ENCODE data around the gene SPAG16.

Gene SPAG16

DNA sequence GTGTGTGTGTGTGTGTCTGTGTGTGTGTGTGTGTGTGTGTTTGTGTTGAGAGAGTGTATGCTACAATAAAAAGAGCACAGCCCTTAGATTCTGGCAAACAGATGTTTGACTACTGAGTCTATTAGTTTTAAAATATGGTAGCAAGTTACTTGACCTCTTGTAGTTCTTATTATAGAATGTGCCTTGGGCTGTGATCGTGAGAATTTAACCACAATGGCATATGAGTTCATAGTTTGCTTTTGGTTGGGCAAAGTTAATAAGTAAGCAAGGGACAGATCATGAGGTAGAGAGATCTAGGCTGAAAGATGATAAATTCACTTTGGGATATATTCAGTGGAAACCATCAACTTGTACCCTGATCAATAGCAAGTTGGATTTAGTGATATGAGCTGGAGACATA is 792.3 kb downstream of the SPAG16 start:
- H3K27me3 ChIP-seq (ENCODE audit: low read depth), result no peaks in the 10 kb centered on the region
- in situ Hi-C loops (cut with MboI; ENCODE audit: low sequenced_read_pairs), result no loop called here
- no peaks in the 10 kb centered on the region for H3K36me3 ChIP-seq (replicated peaks)
- H3K4me3 ChIP-seq, result no peak overlapping the region
- no peaks in the 10 kb centered on the region for H3K9me3 ChIP-seq
- no peak for DNase-seq (ENCODE audit: low spot score in 2 of 2)
- no peaks in the 10 kb centered on the region for H3K4me1 ChIP-seq

GRCh38 chr2:214077727-214078126 is 793.5 kb downstream of the SPAG16 start:
- Histone ChIP-seq H3K27me3 (ENCODE audit: low read depth) (no peaks in the 10 kb centered on the region), H3K36me3 (replicated peaks) (no peaks in the 10 kb centered on the region), H3K4me1 (no peaks in the 10 kb centered on the region), H3K9me3 (no peaks in the 10 kb centered on the region), H3K4me3 (no peak overlapping the region)
- in situ Hi-C loops (cut with MboI; ENCODE audit: low sequenced_read_pairs), result no loop called here
- no peak for DNase-seq (ENCODE audit: low spot score in 2 of 2)

DNA sequence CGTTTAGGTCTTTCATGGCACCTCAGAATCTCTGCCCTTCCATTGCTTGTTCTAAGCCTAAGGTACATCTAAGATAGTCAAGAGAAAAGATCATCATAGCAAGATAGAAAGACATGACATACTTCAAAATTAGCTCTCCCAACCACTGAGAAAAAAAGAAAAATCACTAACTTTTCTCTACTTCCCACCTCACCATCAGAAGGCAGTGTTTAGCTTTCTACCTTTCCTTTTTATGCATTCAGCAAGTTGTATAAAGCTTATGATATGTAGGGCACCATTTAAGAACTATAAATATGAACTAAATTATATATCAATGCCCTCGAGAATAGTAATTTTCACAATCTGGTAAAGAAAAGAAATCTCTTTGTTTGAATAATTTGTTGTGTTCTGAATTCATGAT is 794.8 kb downstream of the SPAG16 start:
- in situ Hi-C loops (cut with MboI; ENCODE audit: low sequenced_read_pairs), result no loop called here
- Histone ChIP-seq H3K27me3 (ENCODE audit: low read depth) (no peaks in the 10 kb centered on the region), H3K4me1 (no peaks in the 10 kb centered on the region), H3K36me3 (replicated peaks) (no peaks in the 10 kb centered on the region), H3K9me3 (no peaks in the 10 kb centered on the region), H3K4me3 (no peak overlapping the region)
- DNase-seq (ENCODE audit: low spot score in 2 of 2), result no peak

GRCh38 chr2:214088536-214088935 is 804.3 kb downstream of the SPAG16 start:
- no peaks in the 10 kb centered on the region for H3K9me3 ChIP-seq
- DNase-seq (ENCODE audit: low spot score in 2 of 2), result no peak
- in situ Hi-C loops (cut with MboI; ENCODE audit: low sequenced_read_pairs), result no loop called here
- no peak overlapping the region for H3K4me3 ChIP-seq
- H3K36me3 ChIP-seq (replicated peaks), result no peaks in the 10 kb centered on the region
- no peaks in the 10 kb centered on the region for H3K4me1 ChIP-seq
- no peaks in the 10 kb centered on the region for H3K27me3 ChIP-seq (ENCODE audit: low read depth)

DNA sequence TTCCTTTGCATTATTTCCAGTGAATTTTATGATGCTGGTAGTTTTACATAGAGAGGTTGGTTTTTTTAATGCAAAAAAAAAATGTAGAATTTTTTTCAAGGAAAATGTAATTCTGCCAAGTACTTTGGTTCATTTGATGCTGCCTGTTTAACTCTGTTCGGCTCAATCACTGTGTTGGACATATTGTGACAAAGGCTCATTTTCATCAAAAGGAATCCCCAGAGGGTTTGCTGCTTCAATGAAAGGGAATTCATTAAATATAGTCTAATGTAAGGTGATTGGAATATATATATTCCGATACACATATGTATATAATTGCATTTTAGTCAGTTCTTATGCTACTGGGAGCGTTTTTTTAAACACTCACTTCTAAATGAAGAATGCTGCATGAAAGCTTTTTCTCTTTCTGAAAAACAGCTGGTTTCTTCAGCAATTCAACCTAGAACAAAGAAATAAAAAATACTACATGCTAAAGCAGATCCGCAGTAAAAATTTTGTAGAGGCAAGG is 812.0 kb downstream of the SPAG16 start:
- no peaks in the 10 kb centered on the region for H3K36me3 ChIP-seq (replicated peaks)
- no peaks in the 10 kb centered on the region for H3K9me3 ChIP-seq
- H3K4me3 ChIP-seq, result no peak overlapping the region
- no peaks in the 10 kb centered on the region for H3K4me1 ChIP-seq
- in situ Hi-C loops (cut with MboI; ENCODE audit: low sequenced_read_pairs), result no loop called here
- DNase-seq (ENCODE audit: low spot score in 2 of 2), result no peak
- 0 out of 2 replicates have a peak, but pooled peaks cover 3% of the 10 kb centered on the region for H3K27me3 ChIP-seq (ENCODE audit: low read depth)

GRCh38 chr2:214098811-214099210 is 814.5 kb downstream of the SPAG16 start:
- DNase-seq (ENCODE audit: low spot score in 2 of 2), result no peak
- H3K27me3 ChIP-seq (ENCODE audit: low read depth), result 0 out of 2 replicates have a peak, but pooled peaks cover 3% of the 10 kb centered on the region
- no peaks in the 10 kb centered on the region for H3K9me3 ChIP-seq
- H3K4me1 ChIP-seq, result no peaks in the 10 kb centered on the region
- H3K4me3 ChIP-seq, result no peak overlapping the region
- in situ Hi-C loops (cut with MboI; ENCODE audit: low sequenced_read_pairs), result no loop called here
- H3K36me3 ChIP-seq (replicated peaks), result no peaks in the 10 kb centered on the region

- no peak for DNase-seq (ENCODE audit: low spot score in 2 of 2)
- no peaks in the 10 kb centered on the region for H3K9me3 ChIP-seq
Observed at GRCh38 chr2:214100488-214100887, 816.2 kb downstream of the SPAG16 start.

GRCh38 chr2:214103276-214104001 is 819.2 kb downstream of the SPAG16 start:
- Histone ChIP-seq H3K27me3 (ENCODE audit: low read depth) (no peaks in the 10 kb centered on the region), H3K4me1 (no peaks in the 10 kb centered on the region), H3K4me3 (no peak overlapping the region), H3K9me3 (no peaks in the 10 kb centered on the region), H3K36me3 (replicated peaks) (no peaks in the 10 kb centered on the region)
- in situ Hi-C loops (cut with MboI; ENCODE audit: low sequenced_read_pairs), result no loop called here
- DNase-seq (ENCODE audit: low spot score in 2 of 2), result no peak

More at GRCh38 chr2:214100488-214100887, 816.2 kb downstream of the SPAG16 start:
- in situ Hi-C loops (cut with MboI; ENCODE audit: low sequenced_read_pairs), result no loop called here
- no peaks in the 10 kb centered on the region for H3K27me3 ChIP-seq (ENCODE audit: low read depth)
- H3K4me3 ChIP-seq, result no peak overlapping the region
- no peaks in the 10 kb centered on the region for H3K4me1 ChIP-seq
- no peaks in the 10 kb centered on the region for H3K36me3 ChIP-seq (replicated peaks)

- H3K36me3 ChIP-seq (replicated peaks), result no peaks in the 10 kb centered on the region
- no peaks in the 10 kb centered on the region for H3K9me3 ChIP-seq
- no peaks in the 10 kb centered on the region for H3K4me1 ChIP-seq
Observed at GRCh38 chr2:214104219-214104618, 820.0 kb downstream of the SPAG16 start.

GRCh38 chr2:214104967-214105366 is 820.7 kb downstream of the SPAG16 start:
- H3K27me3 ChIP-seq (ENCODE audit: low read depth), result no peaks in the 10 kb centered on the region
- DNase-seq (ENCODE audit: low spot score in 2 of 2), result no peak
- H3K9me3 ChIP-seq, result no peaks in the 10 kb centered on the region
- H3K4me1 ChIP-seq, result no peaks in the 10 kb centered on the region
- in situ Hi-C loops (cut with MboI; ENCODE audit: low sequenced_read_pairs), result no loop called here
- H3K4me3 ChIP-seq, result no peak overlapping the region
- no peaks in the 10 kb centered on the region for H3K36me3 ChIP-seq (replicated peaks)

More at GRCh38 chr2:214104219-214104618, 820.0 kb downstream of the SPAG16 start:
- H3K27me3 ChIP-seq (ENCODE audit: low read depth), result no peaks in the 10 kb centered on the region
- H3K4me3 ChIP-seq, result no peak overlapping the region
- no peak for DNase-seq (ENCODE audit: low spot score in 2 of 2)
- in situ Hi-C loops (cut with MboI; ENCODE audit: low sequenced_read_pairs), result no loop called here

GRCh38 chr2:214107726-214108125 is 823.5 kb downstream of the SPAG16 start:
- Histone ChIP-seq H3K36me3 (replicated peaks) (no peaks in the 10 kb centered on the region), H3K9me3 (no peaks in the 10 kb centered on the region), H3K4me1 (no peaks in the 10 kb centered on the region), H3K4me3 (no peak overlapping the region), H3K27me3 (ENCODE audit: low read depth) (no peaks in the 10 kb centered on the region)
- no peak for DNase-seq (ENCODE audit: low spot score in 2 of 2)
- in situ Hi-C loops (cut with MboI; ENCODE audit: low sequenced_read_pairs), result no loop called here

- Histone ChIP-seq H3K9me3 (no peaks in the 10 kb centered on the region), H3K4me1 (no peaks in the 10 kb centered on the region), H3K27me3 (ENCODE audit: low read depth) (no peaks in the 10 kb centered on the region), H3K4me3 (no peak overlapping the region), H3K36me3 (replicated peaks) (no peaks in the 10 kb centered on the region)
- in situ Hi-C loops (cut with MboI; ENCODE audit: low sequenced_read_pairs), result no loop called here
- no peak for DNase-seq (ENCODE audit: low spot score in 2 of 2)
Observed at GRCh38 chr2:214108598-214108997, 824.3 kb downstream of the SPAG16 start.

DNA sequence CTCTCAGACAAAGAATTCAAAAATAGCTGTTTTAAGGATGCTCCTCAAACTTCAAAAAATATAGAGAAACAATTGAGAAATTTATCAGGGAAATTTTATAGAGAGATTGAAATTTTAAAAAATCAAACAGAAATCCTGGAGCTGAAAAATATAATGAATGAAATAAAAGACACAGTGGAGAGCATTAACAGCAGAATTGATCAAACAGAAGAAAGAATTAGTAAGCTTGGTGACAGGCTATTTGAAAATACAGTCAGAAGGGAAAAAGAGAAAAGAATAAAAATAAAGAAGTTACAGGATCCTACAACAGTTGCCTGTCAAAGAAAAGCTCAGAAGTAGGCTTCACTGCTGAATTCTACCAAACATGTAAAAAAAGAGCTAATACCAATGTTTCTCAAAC is 832.8 kb downstream of the SPAG16 start:
- in situ Hi-C loops (cut with MboI; ENCODE audit: low sequenced_read_pairs), result no loop called here

DNA sequence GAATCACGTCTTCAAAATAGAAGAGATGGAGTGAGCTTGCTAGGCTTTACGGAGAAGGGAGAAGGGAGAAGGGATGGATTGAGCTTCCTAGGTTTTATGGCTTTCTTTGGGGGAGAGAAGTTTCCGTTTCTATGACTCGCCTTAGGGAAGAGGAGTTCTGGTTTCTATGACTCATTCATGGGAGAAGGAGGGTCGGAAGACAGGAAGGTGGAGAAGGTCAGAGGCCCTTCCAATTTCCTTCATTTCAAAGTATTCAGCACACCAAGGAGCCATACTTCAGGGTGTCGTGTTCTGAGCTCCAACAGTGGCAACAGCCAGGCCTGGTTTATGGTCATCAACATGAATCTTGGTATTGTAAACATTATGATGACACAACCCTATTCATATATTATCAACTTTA is 841.9 kb downstream of the SPAG16 start:
- Histone ChIP-seq H3K4me1 (peaks cover 17% of the 10 kb centered on the region), H3K36me3 (replicated peaks) (no peaks in the 10 kb centered on the region), H3K4me3 (no peak overlapping the region), H3K9me3 (no peaks in the 10 kb centered on the region), H3K27me3 (ENCODE audit: low read depth) (no peaks in the 10 kb centered on the region)
- no peak for DNase-seq (ENCODE audit: low spot score in 2 of 2)
- in situ Hi-C loops (cut with MboI; ENCODE audit: low sequenced_read_pairs), result no loop called here

More for the DNA sequence above, 832.8 kb downstream of the SPAG16 start:
- Histone ChIP-seq H3K36me3 (replicated peaks) (no peaks in the 10 kb centered on the region), H3K4me1 (no peaks in the 10 kb centered on the region), H3K27me3 (ENCODE audit: low read depth) (no peaks in the 10 kb centered on the region), H3K9me3 (no peaks in the 10 kb centered on the region; the same call in 1 of the 2 replicates), H3K4me3 (no peak overlapping the region)
- DNase-seq (ENCODE audit: low spot score in 2 of 2), result no peak
